HG03469 (cell line): ENCODE results near the gene ADGRE1.

Experiments
- ATAC-seq: cut with Tn5 transposase; IDR thresholded peaks from one replicate; pipeline ENCODE4 v1.9.1; 2021; ENCODE audit warnings: mild to moderate bottlenecking, moderate library complexity, moderate number of reproducible peaks; ENCODE audit not compliant: unreplicated experiment

Gene ADGRE1

DNA sequence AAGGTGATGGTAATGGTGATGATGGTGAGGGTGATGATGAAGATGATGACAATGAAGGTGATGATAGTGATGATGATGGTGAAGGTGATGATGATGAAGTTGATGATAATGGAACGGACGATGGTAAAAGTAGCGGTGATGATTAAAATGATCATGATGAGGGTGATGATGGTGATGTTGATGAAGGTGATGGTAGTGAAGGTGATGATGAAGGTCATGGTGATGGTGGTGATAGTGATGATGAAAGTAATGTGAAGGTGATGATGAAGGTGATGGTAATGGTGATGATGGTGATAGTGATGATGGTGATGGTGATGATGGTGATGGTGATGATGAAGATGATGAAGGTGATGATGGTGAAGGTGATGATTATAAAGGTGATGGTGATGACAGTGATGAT is 67.7 kb downstream of the ADGRE1 start:
- no peak for ATAC-seq

DNA sequence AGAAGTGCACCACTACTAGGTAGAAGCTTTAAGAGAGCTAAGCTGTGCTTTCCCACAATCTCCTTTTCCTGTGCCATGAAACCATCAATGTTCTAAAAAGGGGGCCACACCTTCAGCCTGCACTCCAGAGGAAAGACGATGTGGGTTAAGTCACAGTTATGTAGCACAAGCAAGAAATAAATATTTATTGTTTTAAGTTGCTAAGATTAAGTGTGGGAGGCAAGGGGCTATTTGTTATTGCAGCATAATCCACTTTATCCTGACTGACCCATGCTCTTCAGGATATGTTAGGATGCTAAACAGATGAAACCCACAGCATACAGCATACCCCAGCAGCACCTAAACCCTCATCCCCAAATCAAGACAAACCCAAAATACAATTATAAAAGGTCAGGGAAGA is 69.2 kb downstream of the ADGRE1 start:
- ATAC-seq: no peak

DNA sequence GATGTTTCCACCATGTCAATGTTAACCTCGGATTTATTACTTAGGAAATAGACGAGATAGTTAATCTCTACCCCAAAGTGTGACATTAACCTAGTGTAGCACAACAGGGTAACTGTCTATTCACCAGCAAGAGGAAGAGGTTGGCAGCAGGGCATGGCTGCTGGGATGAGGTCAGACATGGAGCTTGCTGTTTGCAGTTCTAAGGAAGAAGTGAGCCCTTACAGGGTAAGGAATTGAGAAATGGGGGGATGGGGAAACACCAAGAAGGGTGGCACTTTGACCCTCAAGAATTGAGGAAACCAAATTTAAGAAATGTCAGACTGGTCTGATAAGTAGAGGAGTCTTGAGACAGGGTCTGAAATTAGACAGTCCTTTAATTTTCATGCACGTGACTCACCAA is 71.4 kb downstream of the ADGRE1 start:
- ATAC-seq: no peak

DNA sequence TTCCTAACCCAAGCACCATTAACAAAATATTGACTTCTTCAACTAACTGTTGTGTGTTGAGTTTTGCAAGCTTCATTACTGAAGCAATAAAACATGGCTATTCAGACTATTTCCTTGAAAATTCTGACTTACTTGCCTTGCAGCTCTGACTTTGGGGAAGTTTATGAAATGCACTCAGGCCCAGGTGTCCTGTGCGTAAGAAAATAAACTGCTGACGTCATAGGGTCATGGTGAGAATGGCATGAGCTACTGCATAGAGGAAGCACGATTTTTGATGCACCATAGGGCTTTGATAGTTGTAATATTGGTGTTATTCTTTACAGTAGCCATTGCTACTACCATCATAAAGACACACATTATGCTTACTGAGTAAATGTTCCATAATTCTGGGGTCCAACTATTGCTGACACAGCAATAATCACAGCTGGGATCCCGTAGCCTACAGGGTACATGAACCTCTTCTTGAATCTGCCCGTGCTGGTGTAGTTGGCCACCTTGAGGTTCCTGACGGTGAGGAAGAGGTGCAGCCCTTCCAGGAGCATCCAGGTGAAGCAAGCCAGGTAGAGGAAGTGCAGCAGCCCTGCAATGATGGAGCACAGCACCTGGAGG is 76.0 kb downstream of the ADGRE1 start:
- no peak for ATAC-seq

DNA sequence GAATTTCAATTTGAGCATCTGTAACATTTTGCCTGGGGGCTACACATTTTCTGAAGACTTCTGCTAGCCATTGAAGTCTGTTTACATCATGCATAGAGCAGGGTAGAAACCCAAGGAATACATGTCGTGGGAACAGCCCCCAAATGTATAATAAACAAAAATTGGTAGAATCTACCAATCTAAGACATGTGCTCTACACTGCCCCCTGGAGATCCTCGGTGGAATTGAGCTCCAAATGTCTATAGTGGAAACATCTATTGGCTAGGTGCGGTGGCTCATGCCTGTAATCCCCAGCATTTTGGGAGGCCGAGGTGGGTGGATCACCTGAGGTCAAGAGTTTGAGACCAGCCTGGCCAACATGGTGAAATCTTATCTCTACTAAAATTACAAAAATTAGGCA is 76.6 kb downstream of the ADGRE1 start:
- ATAC-seq: no peak

DNA sequence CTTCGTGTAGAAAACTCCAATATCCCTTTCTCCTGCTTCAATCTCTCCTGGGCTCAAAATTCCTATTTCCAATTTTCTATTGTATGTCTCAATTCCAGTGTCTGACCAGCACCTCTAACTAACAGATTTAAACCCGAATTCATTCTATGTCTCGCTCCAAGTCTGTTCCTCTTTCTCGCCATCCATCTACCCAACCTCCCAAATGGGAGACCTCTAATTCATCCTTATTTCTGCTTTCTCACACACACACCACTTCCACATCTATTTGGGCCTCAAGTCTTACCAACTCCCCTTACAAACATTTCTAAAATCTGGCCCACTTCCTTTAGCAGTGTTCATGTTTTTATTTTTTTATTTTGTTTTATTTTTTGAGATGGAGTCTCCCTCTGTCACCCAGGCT is 80.6 kb downstream of the ADGRE1 start:
- ATAC-seq: no peak

DNA sequence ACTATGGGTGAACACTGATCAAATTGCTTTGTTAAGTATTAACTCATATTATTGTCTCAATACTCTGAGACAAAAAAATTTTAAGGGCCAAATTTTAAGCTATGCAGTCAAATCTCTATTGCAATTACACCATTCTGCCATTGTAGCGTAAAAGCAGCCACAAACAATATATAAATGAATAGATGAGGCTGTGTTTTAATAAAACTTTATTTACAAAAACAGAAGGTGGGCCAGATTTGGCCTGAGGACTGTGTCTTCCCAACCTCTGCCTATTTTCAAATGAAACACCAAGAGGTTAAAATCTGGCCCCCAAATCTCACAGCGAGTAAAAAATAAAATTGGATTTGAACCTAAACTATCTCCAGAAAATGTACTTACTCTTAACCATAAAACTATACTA is 82.1 kb downstream of the ADGRE1 start:
- no peak for ATAC-seq

DNA sequence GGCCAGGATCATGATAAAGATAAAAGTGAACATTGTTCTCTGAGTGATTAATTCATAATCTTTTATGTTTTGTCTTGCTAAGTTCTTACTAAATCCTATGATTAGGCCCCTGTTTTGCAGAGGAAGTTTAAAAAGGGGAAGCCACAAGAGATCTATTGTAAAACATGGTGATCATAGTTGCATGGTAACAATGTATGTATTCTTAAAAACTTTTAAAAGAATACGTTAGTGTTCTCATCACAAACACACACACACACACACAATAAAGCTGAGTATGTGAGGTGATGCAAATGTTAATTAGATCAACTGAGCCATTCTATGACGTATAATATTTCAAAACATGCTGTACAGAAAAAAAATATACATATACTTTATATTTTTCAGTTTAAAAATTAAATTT is 82.6 kb downstream of the ADGRE1 start:
- ATAC-seq: no peak

DNA sequence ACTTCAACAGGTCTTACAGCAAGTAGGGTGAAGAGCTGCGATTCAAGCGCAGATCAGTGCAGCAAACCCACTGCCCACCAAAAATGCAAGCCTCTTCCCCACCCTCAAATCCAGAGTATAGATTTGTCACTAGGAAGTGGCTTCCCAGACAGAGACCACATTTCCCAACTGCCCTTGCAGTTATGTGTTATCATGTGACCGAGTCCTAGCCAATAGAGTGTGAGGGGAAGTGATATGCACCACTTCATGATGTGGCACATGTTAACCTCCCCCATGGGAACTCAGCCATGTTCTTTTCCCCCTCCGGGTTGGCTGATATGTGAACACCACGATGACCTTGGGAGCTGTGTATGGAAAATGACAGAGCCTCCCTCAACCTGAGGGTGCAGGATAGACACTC is 83.1 kb downstream of the ADGRE1 start:
- ATAC-seq: no peak

DNA sequence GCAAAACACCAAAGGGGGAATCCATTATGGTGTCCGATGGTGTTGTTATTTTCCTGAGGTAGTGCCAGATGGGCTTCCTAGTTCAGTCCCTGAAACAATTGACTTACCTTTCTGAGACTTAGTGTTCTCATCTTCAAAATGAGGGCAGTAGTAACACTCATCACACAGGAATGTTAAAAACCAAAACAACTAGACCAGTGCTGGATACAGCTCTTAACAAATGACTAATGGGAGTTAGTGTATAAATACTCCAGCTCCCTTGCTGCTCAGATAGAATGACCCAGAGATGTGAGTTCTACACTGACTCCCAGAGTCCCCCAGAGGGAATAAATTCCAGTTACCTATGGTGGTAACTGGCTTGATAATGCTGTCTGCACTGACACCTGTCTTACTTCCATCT is 84.0 kb downstream of the ADGRE1 start:
- no peak for ATAC-seq

DNA sequence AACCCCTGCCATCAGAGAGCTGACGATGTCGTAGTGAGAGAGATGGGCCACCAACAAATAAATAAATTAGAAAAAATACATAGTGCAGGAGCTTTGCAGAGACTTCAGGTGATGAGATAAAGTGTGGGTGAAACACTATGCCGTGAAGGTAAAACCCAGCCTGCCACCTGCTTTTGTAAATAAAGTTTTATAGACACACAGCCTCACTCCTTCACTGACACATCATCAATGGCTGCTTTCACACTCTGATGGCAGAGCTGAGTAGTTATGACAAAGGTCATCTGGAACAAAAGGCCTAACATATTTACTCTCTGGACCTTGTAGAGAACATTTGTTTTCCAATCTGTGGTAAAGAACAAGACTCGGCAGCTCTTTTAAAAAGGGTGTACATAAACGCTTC is 88.8 kb downstream of the ADGRE1 start:
- no peak for ATAC-seq

DNA sequence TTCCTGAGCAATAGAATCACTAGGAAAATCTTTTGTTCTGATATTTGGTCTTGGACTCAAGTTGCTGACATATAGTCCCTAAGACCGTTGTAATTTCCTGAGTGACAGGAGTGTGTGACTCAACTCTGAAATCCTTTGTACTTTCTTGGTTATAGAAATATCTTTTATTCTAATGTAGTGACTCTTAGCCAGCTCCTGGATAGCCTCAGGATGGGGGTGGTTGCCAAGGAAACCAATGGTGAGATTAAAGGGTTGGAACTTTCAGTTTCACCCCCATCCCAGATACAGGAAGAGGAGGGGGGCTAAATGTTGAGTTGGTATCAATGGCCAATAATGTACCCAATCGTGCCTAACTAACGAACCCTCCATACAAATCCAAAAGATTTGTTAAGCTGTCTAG is 92.0 kb downstream of the ADGRE1 start:
- ATAC-seq: no peak

DNA sequence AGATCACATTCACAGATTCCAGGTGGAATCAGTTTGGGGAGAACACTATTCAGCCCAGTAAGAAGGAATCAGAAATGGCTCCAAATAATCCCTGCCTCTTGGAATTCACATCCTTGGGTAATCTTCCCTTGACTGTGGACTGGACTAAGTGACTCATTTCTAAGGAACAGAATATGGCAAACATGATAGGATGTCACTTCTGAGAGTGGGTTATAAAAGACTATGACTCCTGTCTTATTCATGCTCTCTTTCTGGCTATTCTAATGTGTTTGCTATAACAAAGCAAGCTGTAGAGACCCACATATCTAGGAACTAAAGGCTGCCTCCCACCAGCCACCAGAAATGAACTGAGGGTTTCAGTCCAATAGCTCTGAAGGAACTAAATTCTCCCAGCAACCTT is 96.1 kb downstream of the ADGRE1 start:
- ATAC-seq: no peak

DNA sequence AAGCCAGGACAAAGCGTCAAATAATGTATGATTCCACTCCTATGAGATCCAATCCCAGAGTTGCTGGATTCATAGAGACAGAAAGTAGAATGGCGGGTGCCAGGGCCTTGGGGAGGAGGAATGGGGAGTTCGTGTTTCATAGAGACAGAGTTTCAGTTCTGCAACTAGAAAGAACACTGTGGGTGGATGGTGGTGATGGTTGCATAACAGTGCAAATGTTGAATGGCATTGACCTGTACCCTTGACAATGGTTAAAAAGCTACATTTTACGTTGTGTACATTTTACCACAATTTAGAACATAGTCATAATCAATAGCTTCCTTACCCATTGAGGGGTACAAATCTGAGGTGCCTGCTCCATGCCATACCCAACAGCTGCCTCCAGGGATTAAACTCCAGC is 100.5 kb downstream of the ADGRE1 start:
- no peak for ATAC-seq

DNA sequence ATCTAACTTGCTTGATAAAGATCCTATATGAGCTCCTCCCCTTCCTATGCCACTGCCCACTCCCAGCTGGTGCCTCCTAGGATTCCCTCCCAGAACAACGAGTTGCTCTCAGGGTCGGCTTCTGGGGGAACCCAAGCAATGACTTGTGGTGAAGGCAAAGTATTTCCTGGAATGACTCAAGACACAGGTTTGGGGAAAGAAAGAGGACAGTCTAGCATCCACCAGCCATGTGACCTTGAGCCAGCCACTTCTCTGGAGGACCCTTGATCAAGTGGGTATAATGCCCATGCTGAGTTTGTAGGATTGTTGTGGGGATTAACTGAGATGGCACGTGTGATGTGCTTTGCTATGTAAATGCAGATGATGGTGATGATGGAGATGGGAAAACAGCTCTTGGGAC is 100.9 kb downstream of the ADGRE1 start:
- no peak for ATAC-seq
